IMR-90 (cell line): ENCODE results near the gene GAPVD1.

Experiments used
- CTCF ChIP-seq: conservative IDR thresholded peaks from 2 replicates; pipeline ENCODE4 v1.5.1; 2012; ENCODE audit warnings: mild to moderate bottlenecking, low read depth, low read length, improper control_type of control experiment
- POLR2A ChIP-seq: IDR thresholded peaks from 2 replicates; pipeline ENCODE4 v1.6.1; 2012; ENCODE audit warnings: mild to moderate bottlenecking, low read depth, low read length

- TF ChIP-seq POLR2A (no peak), CTCF (no peak)
Measured at GRCh38 chr9:125330587-125330986, 69.0 kb downstream of the GAPVD1 start.
